Measurements from ENCODE around the gene EPHA1.
"Not testable (repeated sequence)": the region's sequence is repeated elsewhere in the genome, so short reads cannot be mapped to it uniquely, and the experiment has no call there.

The EPHA1 gene

DNA sequence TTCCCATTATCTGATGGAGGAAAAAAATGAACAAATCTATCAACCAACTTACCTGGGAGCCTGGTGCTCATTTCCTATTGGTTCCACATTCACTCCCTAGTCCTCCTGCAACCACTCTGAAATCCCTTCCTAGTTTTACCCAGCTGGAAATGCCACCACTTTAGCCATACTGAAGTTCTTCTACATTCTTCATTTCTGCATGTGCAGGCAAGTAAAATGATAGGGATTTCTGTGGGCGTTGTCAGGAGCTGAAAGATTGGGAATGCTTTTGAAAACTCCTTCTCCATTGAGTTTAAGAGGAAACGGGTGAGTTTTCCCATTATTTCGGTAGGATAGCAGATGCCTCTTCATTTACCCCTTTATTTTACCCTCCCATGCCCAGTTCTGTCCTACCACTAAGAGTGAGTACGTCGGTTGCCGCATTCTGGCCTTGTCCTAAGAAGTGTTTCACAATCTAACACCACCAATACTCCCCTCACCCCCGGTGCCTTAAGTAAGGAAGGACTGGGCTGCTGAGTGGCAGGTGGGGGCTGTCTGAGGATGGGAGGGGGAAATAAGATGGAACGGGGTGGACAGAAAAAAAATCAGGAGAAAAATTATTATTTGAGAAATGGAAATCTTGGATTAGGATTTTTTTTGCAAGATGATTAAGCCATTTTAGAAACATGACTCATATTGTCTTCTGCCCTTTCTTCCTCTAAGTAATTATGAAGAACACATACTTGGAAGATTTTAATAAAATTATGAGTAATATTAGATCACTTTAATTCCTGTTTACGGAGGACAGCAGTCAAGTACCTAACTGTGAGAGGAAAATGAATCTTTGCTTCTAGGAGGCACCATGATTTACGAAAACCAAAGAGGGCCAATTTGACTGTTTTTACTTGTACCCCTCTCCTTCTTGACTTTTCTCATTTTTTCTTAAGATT, 21.4 kb upstream of the EPHA1 start:
- DNase-seq: no peak

DNA sequence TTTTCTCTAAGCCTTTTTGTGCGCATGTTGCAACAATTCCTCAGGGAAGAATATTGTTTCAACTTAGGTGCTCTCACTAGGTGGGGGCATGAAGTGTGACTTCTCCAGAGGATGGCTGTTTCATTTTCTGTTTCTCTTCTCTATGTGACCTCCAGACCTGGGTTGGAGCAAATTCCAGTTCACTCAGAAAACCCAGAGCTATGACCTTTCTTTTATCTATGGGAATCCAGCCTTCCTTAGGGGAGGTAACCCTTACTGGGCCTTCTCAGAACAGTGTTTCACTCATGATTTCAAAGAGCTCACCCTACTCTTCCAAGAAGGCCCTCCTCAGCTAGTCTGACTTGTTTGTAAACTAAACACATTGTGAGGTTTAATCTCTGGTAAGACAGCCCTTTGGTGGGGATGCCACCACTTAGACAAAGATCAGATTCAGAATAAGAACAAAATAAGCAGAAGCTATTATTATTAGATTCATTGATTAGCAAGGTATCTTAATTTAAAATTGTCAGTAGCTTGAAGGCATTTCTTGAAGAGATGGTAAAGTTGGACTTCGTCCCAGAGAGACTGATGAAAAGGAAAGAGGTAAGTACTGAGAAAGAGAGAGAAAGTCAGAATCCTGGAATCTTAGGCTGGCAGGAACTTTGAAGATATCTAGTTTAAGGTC, 18.0 kb upstream of the EPHA1 start:
- DNase-seq: no peak

DNA sequence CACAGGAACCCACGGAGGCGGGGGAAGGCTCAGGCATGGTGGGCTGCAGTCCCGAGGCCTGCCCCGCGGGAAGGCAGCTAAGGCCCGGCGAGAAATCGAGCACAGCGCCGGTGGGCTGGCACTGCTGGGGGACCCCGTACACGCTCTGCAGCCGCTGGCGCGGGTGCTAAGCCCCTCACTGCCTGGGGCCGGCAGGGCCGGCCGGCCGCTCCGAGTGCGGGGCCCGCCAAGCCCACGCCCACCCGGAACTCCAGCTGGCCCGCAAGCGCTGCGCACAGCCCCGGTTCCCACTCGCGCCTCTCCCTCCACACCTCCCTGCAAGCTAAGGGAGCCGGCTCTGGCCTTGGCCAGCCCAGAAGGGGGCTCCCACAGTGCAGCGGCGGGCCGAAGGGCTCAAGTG, 15.8 kb upstream of the EPHA1 start:
- not testable (repeated sequence) for DNase-seq

DNA sequence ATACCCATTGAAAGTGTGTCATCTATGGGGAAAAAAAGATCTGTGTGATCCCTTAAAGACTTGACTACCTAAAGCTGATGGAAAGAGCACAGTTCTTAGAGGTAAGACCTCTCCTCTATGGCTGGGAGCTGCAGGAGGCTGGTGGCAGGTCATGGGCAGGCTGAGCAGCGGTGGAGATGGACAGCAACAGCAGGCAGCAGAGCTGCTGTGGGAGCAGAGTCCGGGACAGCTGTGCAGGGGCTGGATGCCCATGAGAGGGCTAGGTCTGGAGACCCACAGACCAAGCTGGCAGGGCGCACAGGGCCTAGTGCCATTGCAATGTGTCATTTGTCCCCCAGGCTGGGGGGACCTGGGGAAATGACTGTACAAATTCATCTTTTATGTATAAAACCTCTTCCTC, 13.4 kb upstream of the EPHA1 start:
- DNase-seq: no peak

GRCh38 chr7:143420624-143421023, 12.0 kb upstream of the EPHA1 start:
- not testable (repeated sequence) for DNase-seq

- DNase-seq: no peak
Observed at GRCh38 chr7:143419880-143420279, 11.2 kb upstream of the EPHA1 start.

- DNase-seq: no peak
Observed at GRCh38 chr7:143418681-143419458, 10.2 kb upstream of the EPHA1 start.

GRCh38 chr7:143417734-143418383, 9.2 kb upstream of the EPHA1 start:
- DNase-seq: no peak

DNA sequence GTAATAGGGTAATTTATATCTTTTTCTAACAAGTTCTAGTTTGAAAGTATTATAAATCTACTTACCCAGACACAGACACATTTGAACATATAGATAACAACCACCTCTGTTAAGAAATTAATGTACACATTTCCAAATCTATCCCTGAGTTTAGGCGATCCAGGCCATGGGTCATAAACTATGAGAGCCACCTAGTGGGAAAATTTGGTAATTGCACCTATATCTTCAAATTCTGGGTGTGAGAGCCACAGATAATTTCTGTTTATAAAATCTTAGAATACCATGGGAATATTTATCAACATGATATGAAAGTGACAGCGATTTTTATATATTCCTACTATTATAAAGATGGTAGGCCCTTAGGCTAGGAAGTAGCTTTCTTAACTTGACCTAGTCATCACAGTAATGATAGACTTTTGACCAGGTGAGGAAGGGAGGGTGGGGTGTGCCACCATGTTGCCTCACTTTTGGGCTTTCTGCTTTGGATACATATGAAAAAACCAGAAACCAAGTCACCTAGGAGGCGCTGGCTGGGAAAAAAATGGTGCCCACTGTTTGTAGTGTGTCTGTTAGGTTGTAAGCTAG, 8.0 kb upstream of the EPHA1 start:
- peak; percentile 69 to 78 for DNase-seq

DNA sequence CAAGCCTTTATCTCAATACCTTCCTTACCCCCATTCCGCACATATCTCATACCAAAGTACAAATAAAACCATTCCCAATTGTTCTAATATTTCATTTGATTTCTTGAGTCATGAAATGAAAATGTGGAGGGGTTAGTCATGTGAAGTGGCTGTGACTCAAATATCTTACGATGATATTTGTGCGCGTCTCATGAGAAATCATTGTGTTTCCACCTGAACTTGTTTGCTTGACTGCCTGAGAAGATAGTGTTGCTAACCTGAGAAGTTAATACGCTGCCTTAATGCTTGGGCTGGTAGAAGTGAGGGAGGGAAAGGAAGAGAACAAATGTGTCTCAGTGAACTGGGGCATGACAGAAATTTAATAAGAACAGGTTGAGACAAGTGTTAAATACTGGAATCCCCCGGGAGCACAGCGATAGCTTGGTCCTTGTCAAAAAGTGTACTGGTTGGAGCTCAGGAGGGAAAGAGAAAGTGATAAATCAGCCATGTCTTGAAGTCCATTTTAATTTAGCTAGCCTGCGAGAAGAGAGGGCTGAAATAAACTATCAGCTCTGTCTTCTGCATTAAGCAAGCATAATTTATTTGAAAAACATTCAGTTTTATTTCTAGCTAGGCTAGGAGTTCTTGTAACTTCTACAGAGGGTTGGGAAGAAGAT, 7.2 kb upstream of the EPHA1 start:
- DNase-seq: no peak

DNA sequence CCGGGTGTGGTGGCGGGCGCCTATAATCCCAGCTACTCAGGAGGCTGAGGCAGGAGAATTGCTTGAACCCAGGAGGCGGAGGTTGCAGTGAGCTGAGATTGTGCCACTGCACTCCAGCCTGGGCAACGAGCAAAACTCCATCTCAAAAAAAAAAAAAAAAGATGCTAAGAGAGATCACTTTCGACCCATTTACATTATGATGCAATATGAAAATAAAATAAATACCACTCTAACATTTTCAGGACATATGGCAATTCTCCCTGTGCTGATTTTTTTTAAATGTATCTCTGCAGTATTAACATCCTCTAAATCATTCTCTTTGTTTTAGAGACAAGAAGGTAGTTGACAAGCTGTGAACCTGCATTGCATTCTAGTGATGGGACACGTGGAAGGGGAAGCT, 6.6 kb upstream of the EPHA1 start:
- DNase-seq: not testable (repeated sequence)

- no peak for DNase-seq
Observed at GRCh38 chr7:143413123-143413522, 4.5 kb upstream of the EPHA1 start.

DNA sequence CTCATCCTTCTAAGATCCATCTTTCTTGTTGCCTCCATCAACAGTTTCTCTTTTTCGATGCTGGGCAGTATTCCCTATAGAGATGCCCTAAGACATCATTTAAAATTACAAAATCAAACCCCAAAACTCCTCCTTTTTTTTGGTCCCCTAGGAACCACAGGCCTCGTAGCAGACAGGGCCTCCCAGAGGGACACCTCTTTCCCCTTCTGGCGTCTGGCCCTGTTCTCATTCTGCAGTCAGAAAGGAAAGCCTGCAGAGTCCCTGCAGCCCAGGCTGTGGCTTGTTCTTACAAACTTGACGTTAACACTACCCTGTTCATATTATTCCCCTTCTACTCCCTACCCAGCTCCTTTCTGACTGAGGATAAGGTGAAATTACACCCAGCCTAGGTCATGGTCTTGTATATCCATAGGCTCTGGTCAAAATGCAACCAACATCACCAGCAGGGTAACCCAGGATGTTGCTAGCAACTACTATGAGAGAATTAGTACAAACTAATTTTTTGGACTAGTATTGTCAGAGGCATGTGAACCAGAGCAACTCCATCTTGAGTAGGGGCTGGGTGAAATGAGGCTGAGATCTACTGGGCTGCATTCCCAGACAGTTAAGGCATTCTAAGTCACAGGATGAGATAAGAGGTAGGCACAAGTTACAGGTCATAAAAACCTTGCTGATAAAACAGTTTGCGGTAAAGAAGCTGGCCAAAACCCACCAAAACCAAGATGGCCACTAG, 3.5 kb upstream of the EPHA1 start:
- DNase-seq: no peak

DNA sequence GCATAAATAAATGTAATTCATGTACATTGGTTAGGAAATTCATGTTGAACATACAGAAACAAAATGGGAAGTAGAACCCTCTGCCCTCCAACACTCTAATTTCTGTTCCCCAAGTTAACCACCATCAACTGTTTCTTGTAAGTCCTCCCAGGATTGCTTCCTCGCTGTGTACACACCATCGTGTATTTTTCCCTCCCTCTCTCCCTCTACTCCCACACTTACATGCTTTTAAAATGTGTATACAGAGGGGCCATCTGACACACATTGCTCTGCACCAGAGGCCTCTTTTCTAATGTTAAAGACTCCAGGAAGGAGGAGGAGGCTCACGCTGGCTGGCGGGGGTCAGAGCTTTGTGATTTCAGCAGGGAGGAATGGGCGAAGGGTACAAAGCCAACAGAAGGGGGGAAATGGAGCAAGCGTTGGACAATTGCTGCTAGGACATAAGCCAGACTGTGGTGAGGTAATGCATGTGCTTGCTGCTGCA, 1.9 kb upstream of the EPHA1 start:
- peak; percentile 79 to 84 for DNase-seq

DNA sequence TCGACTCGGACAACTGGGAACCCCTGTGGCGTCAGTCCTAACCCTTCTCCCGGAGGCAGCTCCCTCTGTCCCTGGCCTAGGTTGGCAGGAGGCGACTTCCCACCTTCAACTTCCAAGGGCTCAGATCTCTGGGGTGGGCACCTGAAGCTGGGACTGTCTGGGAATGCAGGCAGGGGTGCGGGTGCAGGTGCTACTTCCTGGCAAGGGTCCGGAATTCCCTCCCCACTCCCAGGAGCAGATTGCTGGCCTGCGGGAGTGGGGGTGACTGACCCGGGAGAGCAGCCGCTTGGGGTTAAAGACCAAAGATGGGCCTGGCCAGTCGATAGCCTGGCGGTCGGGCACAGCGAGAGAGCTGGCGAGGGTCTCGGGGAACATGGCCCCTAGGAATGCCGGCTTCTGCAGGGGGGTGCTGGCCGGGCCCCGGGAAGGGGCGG, 387 bp downstream of the EPHA1 start:
- DNase-seq: no peak

DNA sequence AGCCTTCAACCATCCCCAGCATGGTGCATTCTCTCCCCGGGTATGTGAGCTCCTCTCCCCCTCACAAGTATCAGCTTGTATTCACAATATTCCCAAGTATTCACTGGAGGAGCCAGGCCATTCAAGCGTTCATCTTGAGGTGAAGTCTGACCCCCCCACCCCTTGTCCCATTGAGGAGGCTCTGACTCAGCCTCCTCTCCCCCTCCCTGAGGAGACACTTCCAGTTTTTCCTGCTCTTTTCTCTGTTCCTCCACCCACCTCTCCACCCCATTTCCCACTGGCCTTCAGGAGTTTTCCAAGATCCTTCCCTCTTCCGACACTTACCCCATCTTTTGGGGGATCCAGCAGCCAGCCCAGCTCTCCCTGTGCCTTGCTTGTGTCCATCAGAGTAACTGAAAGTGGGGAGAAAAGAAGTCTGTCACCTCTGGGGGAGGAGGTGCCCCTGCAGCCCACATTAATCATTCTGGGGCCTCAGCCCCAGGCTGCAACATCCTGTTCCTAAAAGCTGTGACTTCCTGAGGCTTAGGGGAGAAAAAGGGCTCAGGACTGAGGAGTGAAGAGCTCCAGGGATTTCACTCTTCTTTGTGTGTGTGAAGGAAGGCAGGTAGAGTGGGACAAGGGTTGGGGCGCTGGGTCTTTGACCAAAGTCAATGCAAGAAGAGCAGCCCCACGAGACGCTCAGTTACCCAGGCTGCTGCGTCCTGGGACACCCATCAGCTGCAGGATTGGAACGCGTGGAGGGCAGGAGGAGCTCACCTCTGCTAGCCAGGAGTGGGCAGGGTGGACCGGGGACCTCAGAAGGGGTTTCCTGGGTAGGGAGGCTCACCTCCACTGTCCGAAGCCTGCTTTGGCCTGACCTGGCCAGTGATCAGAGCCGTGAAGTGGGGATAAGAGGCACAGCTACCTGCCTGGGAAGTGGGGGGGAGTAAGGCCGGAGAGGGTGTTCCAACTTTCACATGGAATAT, 1.1 kb downstream of the EPHA1 start:
- DNase-seq: peak; percentile 17 to 38

DNA sequence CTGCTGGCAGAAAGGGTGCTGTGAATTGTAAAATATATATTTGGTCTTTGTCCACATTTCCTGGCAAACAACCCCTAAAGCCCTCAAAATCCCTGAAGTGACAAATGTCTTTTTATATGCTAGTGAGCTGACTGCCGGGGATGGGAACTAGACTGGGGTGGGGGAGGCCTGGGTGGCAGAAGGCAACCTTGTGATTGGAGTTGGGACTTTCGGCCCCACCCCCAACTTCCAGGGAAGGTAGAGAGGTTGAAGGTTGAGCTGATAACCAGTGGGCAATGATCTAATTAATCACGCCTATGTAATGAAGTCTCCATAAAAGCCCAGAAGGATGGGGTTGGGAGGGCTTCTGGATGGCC, 2.7 kb downstream of the EPHA1 start:
- no peak for DNase-seq

DNA sequence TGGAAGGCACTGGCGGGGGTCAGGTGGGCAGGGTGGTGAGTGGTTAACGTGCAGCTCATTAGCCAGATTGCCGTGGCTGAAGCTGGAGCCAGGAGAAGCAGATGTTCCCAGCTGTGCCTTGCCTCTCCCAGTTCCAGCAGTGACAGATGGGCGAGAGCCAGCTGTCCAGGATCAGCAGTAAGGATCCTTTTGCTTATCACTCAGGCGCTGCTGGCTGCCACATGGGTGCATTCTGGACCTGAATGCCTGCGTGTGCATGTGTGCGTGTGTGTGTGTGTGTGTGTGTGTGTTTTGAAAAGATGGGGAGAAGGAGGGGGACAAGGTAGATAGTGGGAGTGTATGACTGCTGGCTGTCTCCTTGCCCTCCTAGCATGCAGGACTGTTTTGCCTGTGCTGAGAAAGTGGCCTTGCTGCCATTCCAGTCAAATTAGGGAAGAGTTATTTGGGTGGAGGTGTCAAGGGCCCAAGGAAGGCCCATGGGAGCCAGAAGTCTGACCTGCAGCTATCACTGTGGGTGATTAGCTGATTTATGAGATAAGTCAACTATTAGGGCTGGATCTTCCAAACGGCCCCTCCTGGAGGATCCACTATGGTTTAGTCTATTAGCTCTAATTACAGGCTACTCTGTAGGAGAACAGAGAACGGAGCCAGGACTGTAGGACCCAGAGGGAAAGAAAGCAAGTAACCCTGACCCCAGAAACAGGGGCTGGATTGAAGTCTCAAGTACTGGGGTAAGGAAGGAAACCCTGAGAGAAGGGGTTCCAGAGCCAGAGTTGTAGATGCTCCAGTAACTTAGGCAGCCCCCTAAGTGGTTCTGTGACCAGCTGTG, 3.3 kb downstream of the EPHA1 start:
- no peak for DNase-seq

DNA sequence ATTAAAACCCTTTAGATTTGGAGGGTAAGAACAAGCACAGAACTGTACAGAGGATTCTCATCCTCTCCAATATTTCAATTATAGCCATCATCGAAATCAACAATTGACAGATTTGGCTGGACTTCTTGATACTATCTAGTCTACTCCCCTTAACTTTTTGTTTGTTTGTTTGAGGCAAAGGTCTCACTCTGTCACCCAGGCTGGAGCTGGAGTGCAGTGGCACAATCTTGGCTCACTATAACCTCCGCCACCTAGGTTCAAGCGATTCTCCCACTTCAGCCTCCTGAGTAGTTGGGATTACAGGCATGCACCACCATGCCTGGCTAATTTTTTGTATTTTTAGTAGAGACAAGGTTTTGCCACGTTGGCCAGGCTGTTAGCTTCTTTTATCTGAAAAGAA, 6.4 kb downstream of the EPHA1 start:
- not testable (repeated sequence) for DNase-seq

Measured in AML-193 (cell line).